HG02840 (cell line): ENCODE data around the gene NEGR1.

Experiments
- ATAC-seq: cut with Tn5 transposase; IDR thresholded peaks from one replicate; pipeline ENCODE4 v1.9.1; 2021; ENCODE audit warnings: mild to moderate bottlenecking, moderate library complexity, moderate number of reproducible peaks; ENCODE audit not compliant: unreplicated experiment, low FRiP score

The NEGR1 gene

GRCh38 chr1:72129869-72130268, 152.5 kb downstream of the NEGR1 start:
- ATAC-seq: no peak

GRCh38 chr1:72122099-72122880, 160.0 kb downstream of the NEGR1 start:
- ATAC-seq: no peak

GRCh38 chr1:72119491-72119890, 162.8 kb downstream of the NEGR1 start:
- no peak for ATAC-seq

- ATAC-seq: no peak
Observed at GRCh38 chr1:72117621-72118020, 164.7 kb downstream of the NEGR1 start.

GRCh38 chr1:72115290-72115689, 167.0 kb downstream of the NEGR1 start:
- no peak for ATAC-seq

GRCh38 chr1:72111662-72112061, 170.7 kb downstream of the NEGR1 start:
- no peak for ATAC-seq

GRCh38 chr1:72109916-72110315, 172.4 kb downstream of the NEGR1 start:
- ATAC-seq: no peak

GRCh38 chr1:72105201-72105600, 177.1 kb downstream of the NEGR1 start:
- ATAC-seq: no peak

GRCh38 chr1:72101840-72102632, 180.3 kb downstream of the NEGR1 start:
- no peak for ATAC-seq

- ATAC-seq: no peak
Observed at GRCh38 chr1:72100771-72101170, 181.6 kb downstream of the NEGR1 start.

GRCh38 chr1:72097851-72098570, 184.3 kb downstream of the NEGR1 start:
- no peak for ATAC-seq

GRCh38 chr1:72094209-72094608, 188.1 kb downstream of the NEGR1 start:
- no peak for ATAC-seq

- ATAC-seq: no peak
Observed at GRCh38 chr1:72086394-72086793, 195.9 kb downstream of the NEGR1 start.

- ATAC-seq: no peak
Observed at GRCh38 chr1:72075425-72075824, 206.9 kb downstream of the NEGR1 start.

- ATAC-seq: no peak
Observed at GRCh38 chr1:72066431-72066830, 215.9 kb downstream of the NEGR1 start.

- no peak for ATAC-seq
Observed at GRCh38 chr1:72064196-72065075, 217.9 kb downstream of the NEGR1 start.

GRCh38 chr1:72063364-72064044, 218.8 kb downstream of the NEGR1 start:
- no peak for ATAC-seq

- ATAC-seq: no peak
Observed at GRCh38 chr1:72062584-72062983, 219.8 kb downstream of the NEGR1 start.

- ATAC-seq: no peak
Observed at GRCh38 chr1:72060466-72061245, 221.7 kb downstream of the NEGR1 start.
